SK-N-SH (cell line): ENCODE data around the gene LRRC36. TPM values are rescaled to one million over a fixed set of nuclear protein-coding genes. Genes with fewer than 3 reads are reported as not detected.

ENCODE experiments used
- CTCF ChIA-PET: fragments of 300-600, 350-600 bp; formaldehyde crosslinking; extraction: SDS; loops from one replicate; lab custom pipeline; 2021; lab: Yijun Ruan, JAX
- POLR2A ChIA-PET: fragments of 350-600 bp; sonication (Branson Sonifier 250); formaldehyde crosslinking; extraction: SDS; loops from one replicate; lab custom pipeline; 2020; ENCODE audit warnings: antibody characterized with exemption, inconsistent platforms; lab: Yijun Ruan, JAX
- DNase-seq: peaks from one replicate; pipeline ENCODE4 v3.0.0; 2012
- H2AFZ ChIP-seq: fragments of 200-600 bp; sonication (generic); 2 replicates; pipeline ENCODE4 v1.8.1; 2016; ENCODE audit warnings: antibody characterized with exemption, mild to moderate bottlenecking, low read depth
- H3F3A ChIP-seq: fragments of 200-600 bp; sonication (generic); replicated peaks from 2 replicates; pipeline ENCODE3; 2016; ENCODE audit warnings: antibody characterized with exemption, mild to moderate bottlenecking; ENCODE audit not compliant: insufficient read depth
- H3K27ac ChIP-seq, 2 experiments: fragments of 200-500 bp in 1 of 2; fragments of 200-600 bp in 1 of 2; sonication (Bioruptor generic) in 1 of 2; sonication (generic), shearing (Covaris generic) in 1 of 2; 2 replicates each; pipeline versions ENCODE4 v1.5.1 to v1.6.1; 2014 to 2016; ENCODE audit warnings: low read depth in 2 of 2, inconsistent platforms in 1 of 2, low read length in 1 of 2, mild to moderate bottlenecking in 1 of 2, mixed read lengths in 1 of 2
- H3K27me3 ChIP-seq: fragments of 200-600 bp; sonication (generic), shearing (Covaris generic); 2 replicates; pipeline ENCODE4 v1.6.1; 2016; ENCODE audit warnings: mixed run types; ENCODE audit not compliant: insufficient read depth
- H3K36me3 ChIP-seq, 2 experiments: fragments of 200-500 bp in 1 of 2; fragments of 200-600 bp in 1 of 2; sonication (Bioruptor generic) in 1 of 2; sonication (generic) in 1 of 2; replicated peaks in 1 of 2; 2 replicates each; pipeline versions ENCODE3 to v1.5.1; 2014 to 2016; ENCODE audit warnings: low read length in 1 of 2, mild to moderate bottlenecking in 1 of 2; ENCODE audit not compliant: insufficient read depth in 2 of 2, control insufficient read depth in 1 of 2
- H3K4me1 ChIP-seq, 2 experiments: fragments of 200-500 bp in 1 of 2; fragments of 200-600 bp in 1 of 2; sonication (Bioruptor generic) in 1 of 2; sonication (generic), shearing (Covaris generic) in 1 of 2; 2 replicates each; pipeline versions ENCODE4 v1.5.1 to v1.6.1; 2014 to 2016; ENCODE audit warnings: low read depth in 1 of 2, low read length in 1 of 2, mixed run types in 1 of 2; ENCODE audit not compliant: insufficient read depth in 2 of 2, control insufficient read depth in 1 of 2
- H3K4me2 ChIP-seq: fragments of 200-600 bp; sonication (generic), shearing (Covaris generic); 2 replicates; pipeline ENCODE4 v1.6.1; 2017; ENCODE audit warnings: mixed run types
- H3K4me3 ChIP-seq, 2 experiments: fragments of 200-500 bp in 1 of 2; fragments of 200-600 bp in 1 of 2; sonication (Bioruptor generic) in 1 of 2; sonication (generic), shearing (Covaris generic) in 1 of 2; 2 replicates each; pipeline versions ENCODE4 v1.5.1 to v1.8.1; 2014 to 2016; ENCODE audit warnings: low read depth in 2 of 2, inconsistent platforms in 1 of 2, low read length in 1 of 2, mild to moderate bottlenecking in 1 of 2, mixed read lengths in 1 of 2, moderate library complexity in 1 of 2
- H3K79me2 ChIP-seq: fragments of 200-600 bp; sonication (generic); 2 replicates; pipeline ENCODE4 v1.8.1; 2017; ENCODE audit warnings: mild to moderate bottlenecking; ENCODE audit not compliant: insufficient read depth
- H3K9ac ChIP-seq: fragments of 200-600 bp; sonication (generic); 2 replicates; pipeline ENCODE4 v1.6.1; 2017; ENCODE audit warnings: mixed run types
- H3K9me2 ChIP-seq: fragments of 200-600 bp; sonication (generic); 2 replicates; pipeline ENCODE4 v1.6.1; 2017; ENCODE audit warnings: mixed run types
- H3K9me3 ChIP-seq: fragments of 200-600 bp; sonication (generic); 2 replicates; pipeline ENCODE4 v1.6.1; 2017; ENCODE audit warnings: mixed run types, mild to moderate bottlenecking, moderate library complexity
- H4K20me1 ChIP-seq: fragments of 200-600 bp; sonication (generic); 2 replicates; pipeline ENCODE4 v1.6.1; 2017; ENCODE audit warnings: mild to moderate bottlenecking, mixed run types; ENCODE audit not compliant: insufficient read depth
- EZH2phosphoT487 ChIP-seq: fragments of 200-600 bp; sonication (generic); IDR thresholded peaks from 2 replicates; pipeline ENCODE4 v1.6.1; 2017; ENCODE audit warnings: low read depth, mixed run types, mild to moderate bottlenecking, antibody characterized with exemption, moderate library complexity, borderline replicate concordance
- FOXM1 ChIP-seq: IDR thresholded peaks from 2 replicates; pipeline ENCODE4 v1.4.0; 2012; ENCODE audit warnings: low read depth, mild to moderate bottlenecking
- IRF3 ChIP-seq: fragments of 150-350 bp; IDR thresholded peaks from 2 replicates; pipeline ENCODE4 v1.6.1; 2016; ENCODE audit warnings: mild to moderate bottlenecking, low read depth, low read length
- RAD21 ChIP-seq: IDR thresholded peaks from 2 replicates; pipeline ENCODE4 v1.6.1; 2012; ENCODE audit warnings: mild to moderate bottlenecking, low read length
- RFX5 ChIP-seq: IDR thresholded peaks from 2 replicates; pipeline ENCODE4 v1.6.1; 2012; ENCODE audit warnings: mild to moderate bottlenecking, improper control_type of control experiment, low read length
- TCF12 ChIP-seq: IDR thresholded peaks from 2 replicates; pipeline ENCODE4 v1.4.0; 2012
- USF1 ChIP-seq: IDR thresholded peaks from 2 replicates; pipeline ENCODE4 v1.4.0; 2012; ENCODE audit warnings: low read depth, borderline replicate concordance
- WGBS: methylation state at CpG from one replicate; pipeline ENCODE4 v1.1.6; 2017; ENCODE audit warnings: low lambda C conversion rate; 5-methylcytosine and 5-hydroxymethylcytosine counted together
- polyA plus RNA-seq, 3 experiments: library from polyadenylated mRNA; depleted of rRNA; stranded (reverse); fragments of >200 nt; gene quantifications; 2 replicates each; pipeline ENCODE4 v1.2.3, GENCODE V29; 2012
- TF ChIP-seq, protein P1 (sequence below): IDR thresholded peaks from 2 replicates; pipeline ENCODE4; 2012
- TF ChIP-seq, protein P2 (sequence below): fragments of 150-350 bp; IDR thresholded peaks from 2 replicates; pipeline ENCODE4 v1.6.1; 2017; ENCODE audit warnings: antibody characterized with exemption, low read length, low read depth, borderline replicate concordance

LRRC36 gene
- polyA plus RNA-seq, 1 of the 3 experiments (the other 2 are of a cell fraction), result 0.92 TPM

DNA sequence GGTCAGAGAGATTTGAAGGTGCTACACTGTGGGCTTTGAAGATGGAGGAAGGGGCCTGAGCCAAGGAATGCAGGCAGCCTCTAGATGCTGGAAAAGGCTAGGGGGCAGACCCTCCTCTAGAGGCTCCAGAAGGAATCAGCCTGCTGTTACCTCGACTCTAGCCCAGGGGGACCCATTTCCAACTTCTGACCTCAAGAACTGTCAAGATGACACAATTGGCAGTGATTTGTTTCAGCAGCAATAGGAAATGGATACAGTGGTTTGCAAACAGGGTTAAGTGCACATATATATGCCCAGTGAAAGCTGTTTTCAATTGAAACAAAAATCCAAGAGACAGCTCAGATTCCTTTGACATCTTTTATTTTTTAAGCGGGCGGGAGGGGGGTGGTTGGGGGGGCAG, 93.3 kb downstream of the LRRC36 start:
- Histone ChIP-seq H2AFZ (no peak overlapping the region), H3K4me2 (no peak overlapping the region), H3K9me3 (no peaks in the 10 kb centered on the region), H3K9ac (no peak overlapping the region), H3K79me2 (peaks cover 16% of the 10 kb centered on the region), H3K36me3 (no peaks in the 10 kb centered on the region), H3K4me1 (no peaks in the 10 kb centered on the region; a peak in 1 of 4 replicates), H3K27me3 (no peaks in the 10 kb centered on the region), H3K27ac (no peak overlapping the region), H3K9me2 (no peaks in the 10 kb centered on the region), H3K4me3 (no peak overlapping the region), H3F3A (no peaks in the 10 kb centered on the region), H4K20me1 (no peaks in the 10 kb centered on the region)
- ChIA-PET CTCF (interaction anchor here (5.9 kb wide), 1 partner anchor 7 kb away, joined by 75 read pairs; no protein-coding TSS in a partner anchor), POLR2A (no interaction called here)
- TF ChIP-seq IRF3, result no peak
- TF ChIP-seq, protein P1, sequence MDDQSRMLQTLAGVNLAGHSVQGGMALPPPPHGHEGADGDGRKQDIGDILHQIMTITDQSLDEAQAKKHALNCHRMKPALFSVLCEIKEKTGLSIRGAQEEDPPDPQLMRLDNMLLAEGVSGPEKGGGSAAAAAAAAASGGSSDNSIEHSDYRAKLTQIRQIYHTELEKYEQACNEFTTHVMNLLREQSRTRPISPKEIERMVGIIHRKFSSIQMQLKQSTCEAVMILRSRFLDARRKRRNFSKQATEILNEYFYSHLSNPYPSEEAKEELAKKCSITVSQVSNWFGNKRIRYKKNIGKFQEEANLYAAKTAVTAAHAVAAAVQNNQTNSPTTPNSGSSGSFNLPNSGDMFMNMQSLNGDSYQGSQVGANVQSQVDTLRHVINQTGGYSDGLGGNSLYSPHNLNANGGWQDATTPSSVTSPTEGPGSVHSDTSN, result 0 out of 2 replicates have a peak, but pooled peaks have one; percentile 12
- WGBS, result 63% methylated on average over 3 of the region's 3 CpGs
- DNase-seq, result no peak

- Histone ChIP-seq H3K27me3 (no peaks in the 10 kb centered on the region; the same call in 1 of the 2 replicates), H3K36me3 (no peaks in the 10 kb centered on the region), H3K27ac (no peak overlapping the region), H3K9me2 (no peaks in the 10 kb centered on the region), H2AFZ (no peak overlapping the region), H3K9me3 (no peaks in the 10 kb centered on the region), H3F3A (no peaks in the 10 kb centered on the region), H3K4me3 (no peak overlapping the region), H3K4me1 (no peaks in the 10 kb centered on the region; a peak in 1 of 4 replicates), H4K20me1 (no peaks in the 10 kb centered on the region), H3K4me2 (no peak overlapping the region), H3K9ac (no peak overlapping the region), H3K79me2 (peaks cover 5% of the 10 kb centered on the region; the same call in 1 of the 2 replicates)
- ChIA-PET CTCF (interaction anchor here (0.6 to 1.3 kb wide), 3 partner anchors 39 to 160 kb away, joined by 3 to 4 read pairs (median 3); no protein-coding TSS in a partner anchor), POLR2A (no interaction called here)
- no peak for DNase-seq
- 71% methylated on average over 4 of the region's 4 CpGs for WGBS
- no peak for TF ChIP-seq EZH2phosphoT487
- TF ChIP-seq, protein P2, sequence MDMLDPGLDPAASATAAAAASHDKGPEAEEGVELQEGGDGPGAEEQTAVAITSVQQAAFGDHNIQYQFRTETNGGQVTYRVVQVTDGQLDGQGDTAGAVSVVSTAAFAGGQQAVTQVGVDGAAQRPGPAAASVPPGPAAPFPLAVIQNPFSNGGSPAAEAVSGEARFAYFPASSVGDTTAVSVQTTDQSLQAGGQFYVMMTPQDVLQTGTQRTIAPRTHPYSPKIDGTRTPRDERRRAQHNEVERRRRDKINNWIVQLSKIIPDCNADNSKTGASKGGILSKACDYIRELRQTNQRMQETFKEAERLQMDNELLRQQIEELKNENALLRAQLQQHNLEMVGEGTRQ, result no peak
Measured at GRCh38 chr16:67421030-67421429, 94.4 kb downstream of the LRRC36 start.

DNA sequence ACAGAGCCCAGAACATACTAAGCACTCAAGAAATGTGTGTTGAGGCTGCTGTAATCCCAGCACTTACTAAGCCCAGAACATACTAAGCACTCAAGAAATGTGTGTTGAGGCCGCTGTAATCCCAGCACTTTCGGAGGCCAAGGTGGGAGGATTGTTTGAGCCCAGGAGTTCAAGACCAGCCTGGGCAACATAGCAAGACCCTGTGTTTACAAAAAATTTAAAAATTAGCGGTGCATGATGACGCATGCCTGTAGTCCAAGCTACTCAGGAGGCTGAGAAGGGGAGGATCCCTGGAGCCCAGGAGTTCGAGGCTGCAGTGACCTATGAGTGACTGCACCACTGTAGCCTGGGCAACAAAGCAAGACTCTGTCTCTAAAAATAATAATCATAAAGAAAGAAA, 96.4 kb downstream of the LRRC36 start:
- H3K27ac ChIP-seq, result no peak overlapping the region
- H3K9me2 ChIP-seq, result no peaks in the 10 kb centered on the region
- no peaks in the 10 kb centered on the region for H3K4me1 ChIP-seq
- no peaks in the 10 kb centered on the region; the same call in 1 of the 2 replicates for H3K27me3 ChIP-seq
- H3K79me2 ChIP-seq, result no peaks in the 10 kb centered on the region
- no peak for DNase-seq
- WGBS, result 79% methylated on average over 5 of the region's 5 CpGs
- H3K4me3 ChIP-seq, result no peak overlapping the region
- H2AFZ ChIP-seq, result no peak overlapping the region
- no peaks in the 10 kb centered on the region for H3K9me3 ChIP-seq
- no peak overlapping the region for H3K9ac ChIP-seq
- H4K20me1 ChIP-seq, result no peaks in the 10 kb centered on the region
- no peaks in the 10 kb centered on the region for H3K36me3 ChIP-seq
- CTCF ChIA-PET, result interaction anchor here (1.0 to 1.2 kb wide), 4 partner anchors 19 to 139 kb away, joined by 3 to 4 read pairs (median 3); partner anchors contain the start of genes ATP6V0D1 and CTCF
- no peak for TF ChIP-seq TCF12
- no peak for TF ChIP-seq FOXM1
- TF ChIP-seq RFX5, result no peak
- TF ChIP-seq USF1, result no peak
- TF ChIP-seq RAD21, result no peak
- no peak for TF ChIP-seq EZH2phosphoT487
- H3K4me2 ChIP-seq, result no peak overlapping the region
- POLR2A ChIA-PET, result no interaction called here
- no peaks in the 10 kb centered on the region for H3F3A ChIP-seq
